ENCODE results near the gene PLEKHJ1. TPM values are rescaled to one million over a fixed set of nuclear protein-coding genes. Genes with fewer than 3 reads are reported as not detected.

PLEKHJ1 gene
- total RNA-seq, 1 experiment from 2014 or later, result 94.8 TPM

DNA sequence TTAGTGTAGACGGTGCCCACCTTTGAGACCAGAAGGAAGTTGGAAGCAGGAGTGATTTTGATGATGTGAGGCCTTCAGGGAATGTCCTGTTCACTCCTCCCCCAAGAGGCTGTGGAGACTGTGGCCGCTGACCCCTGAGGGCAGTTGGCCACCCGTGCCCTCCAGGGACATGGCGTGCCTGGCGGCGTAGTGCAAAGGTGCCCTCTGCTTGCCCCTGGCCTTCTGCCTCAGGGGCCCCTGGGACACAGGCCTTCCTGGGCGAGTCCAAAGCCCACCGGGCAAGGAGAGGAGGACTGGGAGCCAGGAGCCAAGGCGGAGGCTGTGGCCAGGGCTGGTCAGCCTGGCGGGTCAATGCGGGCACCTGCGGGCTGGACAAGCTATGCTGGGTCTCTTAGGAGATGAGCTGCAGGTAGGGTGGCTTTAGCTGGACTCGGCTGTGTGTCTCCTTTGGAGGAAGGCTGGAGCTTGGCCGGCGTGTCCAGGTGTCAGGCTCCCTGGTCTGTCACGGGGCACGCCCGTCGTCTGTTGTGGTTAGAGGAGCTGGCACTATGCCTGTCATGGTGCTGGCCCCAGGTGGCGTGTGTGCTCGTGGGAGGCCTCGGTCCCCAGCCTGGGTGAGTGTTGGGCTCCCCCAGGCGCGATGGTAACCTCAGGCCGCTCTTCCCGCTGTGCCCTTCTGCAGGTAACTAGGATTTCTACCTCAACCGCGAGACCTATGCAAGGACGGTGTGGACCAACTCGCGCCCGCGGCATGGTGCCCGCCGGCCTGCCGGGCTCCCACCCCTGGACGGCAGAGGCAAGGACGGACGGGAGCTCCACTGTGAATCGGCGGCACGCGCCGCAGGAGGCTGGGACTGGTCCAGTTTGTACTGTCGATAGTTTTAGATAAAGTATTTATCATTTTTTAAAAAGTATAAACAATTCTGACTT is 6.8 kb downstream of the PLEKHJ1 start:
- DNase-seq, result no peak
- Histone ChIP-seq H3K4me1 (ENCODE audit: insufficient read depth, low read length) (no peaks in the 10 kb centered on the region), H3K4me2 (ENCODE audit: low read length) (no peak overlapping the region), H3K79me2 (ENCODE audit: low read length) (peaks cover 15% of the 10 kb centered on the region), H4K20me1 (ENCODE audit: low read length) (no peaks in the 10 kb centered on the region), H2AFZ (ENCODE audit: low read length) (no peak overlapping the region), H3K36me3 (ENCODE audit: low read depth, low read length) (peaks cover 7% of the 10 kb centered on the region; the same call in 1 of the 2 replicates), H3K27ac (ENCODE audit: low read length) (no peak overlapping the region), H3K9me2 (replicated peaks; ENCODE audit: low read length) (no peaks in the 10 kb centered on the region), H3K27me3 (ENCODE audit: low read length) (no peaks in the 10 kb centered on the region), H3K4me3 (ENCODE audit: low read length) (no peak overlapping the region), H3F3A (ENCODE audit: low read length, unreplicated experiment) (no peaks in the 10 kb centered on the region), H3K9me3 (ENCODE audit: low read length) (no peaks in the 10 kb centered on the region), H3K9ac (ENCODE audit: low read length) (no peak overlapping the region)
- no TSS peak for BruUV-seq (replicated peaks)
- ChIA-PET POLR2A (ENCODE audit: unreplicated experiment) (no interaction called here), CTCF (interaction anchor here (0.8 kb wide), 1 partner anchor 73 kb away, joined by 3 read pairs; no protein-coding TSS in a partner anchor)
- intact Hi-C loops (cut with micrococcal nuclease), result loop anchor here (10.0 kb wide), 1 partner anchor 85 kb away; no protein-coding TSS in a partner anchor
- no peak for TF ChIP-seq EZH2 (IDR thresholded peaks at IDR 0.05; ENCODE audit: low read length, unreplicated experiment)
- no peak for ATAC-seq

DNA sequence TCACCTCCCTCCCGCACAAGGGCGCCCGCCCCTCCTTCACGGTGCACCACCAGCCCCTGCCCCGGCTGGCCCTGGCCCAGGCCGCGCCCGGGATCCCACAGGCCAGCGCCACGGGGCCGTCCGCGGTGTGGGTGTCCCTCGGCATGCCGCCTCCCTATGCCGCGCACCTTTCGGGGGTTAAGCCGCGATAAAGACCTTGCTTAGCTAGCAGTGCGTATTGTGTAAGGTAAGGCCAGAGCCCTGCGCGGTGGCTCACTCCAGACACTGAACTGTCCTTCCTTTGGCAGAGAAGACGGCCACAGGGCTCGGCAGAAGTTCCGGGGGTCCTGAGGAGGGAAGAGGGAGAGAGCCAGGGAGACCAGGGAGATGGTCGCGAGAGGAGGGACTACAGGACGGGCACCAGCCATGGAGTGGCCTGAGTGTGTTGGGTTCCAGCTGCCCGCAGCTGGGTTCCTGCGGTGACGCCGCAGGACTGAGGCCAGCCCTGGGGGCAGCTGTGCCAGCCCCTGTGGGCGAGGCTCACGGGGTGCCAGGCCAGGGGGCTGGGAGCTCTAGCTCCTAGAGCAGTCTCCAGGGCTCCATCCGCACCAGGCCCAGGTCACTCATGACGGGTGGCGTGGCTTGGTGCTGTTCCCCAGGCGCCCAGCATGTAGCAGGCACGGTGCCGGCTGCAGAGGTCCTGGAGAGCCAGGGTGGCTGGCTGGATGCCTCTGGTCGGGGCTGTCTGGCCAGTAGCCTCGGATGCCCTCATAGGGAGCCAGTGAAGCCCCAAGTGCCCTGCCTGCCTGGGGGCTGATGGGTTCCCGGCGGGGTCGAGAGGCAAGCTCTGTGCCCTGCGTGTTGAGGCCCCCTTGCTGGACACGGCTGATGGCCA is 7.7 kb downstream of the PLEKHJ1 start:
- Histone ChIP-seq H3K79me2 (ENCODE audit: low read length) (peaks cover 5% of the 10 kb centered on the region; the same call in 1 of the 2 replicates), H3K27me3 (ENCODE audit: low read length) (no peaks in the 10 kb centered on the region), H3K4me1 (ENCODE audit: insufficient read depth, low read length) (no peaks in the 10 kb centered on the region), H3K27ac (ENCODE audit: low read length) (no peak overlapping the region), H3K4me2 (ENCODE audit: low read length) (no peak overlapping the region), H4K20me1 (ENCODE audit: low read length) (no peaks in the 10 kb centered on the region), H3K4me3 (ENCODE audit: low read length) (no peak overlapping the region), H3K36me3 (ENCODE audit: low read depth, low read length) (peaks cover 2% of the 10 kb centered on the region; the same call in 1 of the 2 replicates), H3K9me3 (ENCODE audit: low read length) (no peaks in the 10 kb centered on the region), H3K9me2 (replicated peaks; ENCODE audit: low read length) (no peaks in the 10 kb centered on the region), H3F3A (ENCODE audit: low read length, unreplicated experiment) (no peaks in the 10 kb centered on the region), H2AFZ (ENCODE audit: low read length) (no peak overlapping the region), H3K9ac (ENCODE audit: low read length) (no peak overlapping the region)
- DNase-seq (no peak), ATAC-seq (no peak)
- ChIA-PET POLR2A (ENCODE audit: unreplicated experiment) (no interaction called here), CTCF (no interaction called here)
- intact Hi-C loops (cut with micrococcal nuclease), result no loop called here
- no TSS peak for BruUV-seq (replicated peaks)
- TF ChIP-seq EZH2 (IDR thresholded peaks at IDR 0.05; ENCODE audit: low read length, unreplicated experiment) (no peak), EZH2phosphoT487 (IDR thresholded peaks at IDR 0.05; ENCODE audit: borderline replicate concordance, low read length) (no peak)
- TF ChIP-seq, protein P1, sequence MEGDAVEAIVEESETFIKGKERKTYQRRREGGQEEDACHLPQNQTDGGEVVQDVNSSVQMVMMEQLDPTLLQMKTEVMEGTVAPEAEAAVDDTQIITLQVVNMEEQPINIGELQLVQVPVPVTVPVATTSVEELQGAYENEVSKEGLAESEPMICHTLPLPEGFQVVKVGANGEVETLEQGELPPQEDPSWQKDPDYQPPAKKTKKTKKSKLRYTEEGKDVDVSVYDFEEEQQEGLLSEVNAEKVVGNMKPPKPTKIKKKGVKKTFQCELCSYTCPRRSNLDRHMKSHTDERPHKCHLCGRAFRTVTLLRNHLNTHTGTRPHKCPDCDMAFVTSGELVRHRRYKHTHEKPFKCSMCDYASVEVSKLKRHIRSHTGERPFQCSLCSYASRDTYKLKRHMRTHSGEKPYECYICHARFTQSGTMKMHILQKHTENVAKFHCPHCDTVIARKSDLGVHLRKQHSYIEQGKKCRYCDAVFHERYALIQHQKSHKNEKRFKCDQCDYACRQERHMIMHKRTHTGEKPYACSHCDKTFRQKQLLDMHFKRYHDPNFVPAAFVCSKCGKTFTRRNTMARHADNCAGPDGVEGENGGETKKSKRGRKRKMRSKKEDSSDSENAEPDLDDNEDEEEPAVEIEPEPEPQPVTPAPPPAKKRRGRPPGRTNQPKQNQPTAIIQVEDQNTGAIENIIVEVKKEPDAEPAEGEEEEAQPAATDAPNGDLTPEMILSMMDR (conservative IDR thresholded peaks at IDR 0.05; ENCODE audit: low read depth, low read length), result no peak

DNA sequence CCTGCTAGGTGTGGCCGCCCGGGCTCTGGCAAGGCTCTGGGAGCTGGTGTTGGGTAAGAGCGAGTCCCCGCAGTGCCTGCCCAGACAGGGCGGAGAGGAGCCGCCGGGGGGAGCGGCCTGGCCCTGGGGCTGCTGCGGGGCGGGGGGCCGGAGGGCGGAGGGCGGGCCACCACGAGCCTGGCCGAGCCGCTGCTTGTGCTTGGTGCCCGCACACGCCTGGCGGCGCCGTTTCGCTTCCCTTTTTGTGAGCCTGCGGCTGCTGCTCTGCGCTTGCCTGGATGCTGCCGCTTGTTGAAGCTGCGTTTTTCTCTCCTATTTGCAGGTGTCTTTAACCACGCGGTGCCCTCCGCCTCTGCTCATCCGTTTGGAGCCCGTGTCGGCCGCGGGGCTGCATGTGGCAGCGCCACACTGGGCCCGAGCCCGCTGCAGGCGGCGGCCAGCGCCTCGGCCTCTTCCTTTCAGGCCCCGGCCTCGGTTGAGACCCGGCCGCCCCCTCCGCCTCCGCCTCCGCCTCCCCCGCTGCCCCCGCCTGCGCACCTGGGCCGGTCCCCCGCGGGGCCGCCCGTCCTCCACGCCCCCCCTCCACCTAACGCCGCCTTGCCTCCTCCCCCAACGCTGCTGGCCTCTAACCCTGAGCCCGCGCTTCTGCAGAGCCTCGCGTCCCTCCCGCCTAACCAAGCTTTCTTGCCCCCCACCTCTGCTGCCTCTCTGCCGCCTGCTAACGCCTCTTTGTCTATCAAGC is 8.5 kb downstream of the PLEKHJ1 start:
- POLR2A ChIA-PET (ENCODE audit: unreplicated experiment), result no interaction called here

More for the DNA sequence above, 8.5 kb downstream of the PLEKHJ1 start:
- Histone ChIP-seq H3K79me2 (ENCODE audit: low read length) (no peaks in the 10 kb centered on the region), H3K36me3 (ENCODE audit: low read depth, low read length) (peaks cover 2% of the 10 kb centered on the region; the same call in 1 of the 2 replicates), H3K27ac (ENCODE audit: low read length) (no peak overlapping the region), H3F3A (ENCODE audit: low read length, unreplicated experiment) (no peaks in the 10 kb centered on the region), H3K4me1 (ENCODE audit: insufficient read depth, low read length) (no peaks in the 10 kb centered on the region), H3K9me3 (ENCODE audit: low read length) (no peaks in the 10 kb centered on the region), H2AFZ (ENCODE audit: low read length) (no peak overlapping the region), H3K4me3 (ENCODE audit: low read length) (no peak overlapping the region), H3K4me2 (ENCODE audit: low read length) (no peak overlapping the region), H4K20me1 (ENCODE audit: low read length) (no peaks in the 10 kb centered on the region), H3K27me3 (ENCODE audit: low read length) (no peaks in the 10 kb centered on the region), H3K9ac (ENCODE audit: low read length) (no peak overlapping the region), H3K9me2 (replicated peaks; ENCODE audit: low read length) (no peaks in the 10 kb centered on the region)
- no TSS peak for BruUV-seq (replicated peaks)
- no peak for ATAC-seq
- intact Hi-C loops (cut with micrococcal nuclease), result no loop called here
- no peak for DNase-seq
- CTCF ChIA-PET, result no interaction called here
- no peak for TF ChIP-seq EZH2phosphoT487 (IDR thresholded peaks at IDR 0.05; ENCODE audit: borderline replicate concordance, low read length)
- TF ChIP-seq, protein P1 (conservative IDR thresholded peaks at IDR 0.05; ENCODE audit: low read depth, low read length), result no peak
- TF ChIP-seq EZH2 (IDR thresholded peaks at IDR 0.05; ENCODE audit: low read length, unreplicated experiment), result no peak
